Fibroblast of mammary gland (primary cell): ENCODE results near the gene TNFSF13B.

ENCODE experiments used
- DNase-seq: peaks from one replicate; pipeline ENCODE4 v3.0.0-alpha.2; 2010; ENCODE audit warnings: low read depth
- H3K4me3 ChIP-seq: 2 replicates; pipeline ENCODE4 v1.5.1; 2011; ENCODE audit warnings: low read depth, mild to moderate bottlenecking, low read length, moderate library complexity; ENCODE audit not compliant: control insufficient read depth
- TF ChIP-seq, protein P1 (sequence below): conservative IDR thresholded peaks from 2 replicates; pipeline ENCODE4 v1.5.1; 2011; ENCODE audit warnings: low read depth, low read length, inconsistent platforms; ENCODE audit not compliant: control insufficient read depth, insufficient read depth

The TNFSF13B gene

DNA sequence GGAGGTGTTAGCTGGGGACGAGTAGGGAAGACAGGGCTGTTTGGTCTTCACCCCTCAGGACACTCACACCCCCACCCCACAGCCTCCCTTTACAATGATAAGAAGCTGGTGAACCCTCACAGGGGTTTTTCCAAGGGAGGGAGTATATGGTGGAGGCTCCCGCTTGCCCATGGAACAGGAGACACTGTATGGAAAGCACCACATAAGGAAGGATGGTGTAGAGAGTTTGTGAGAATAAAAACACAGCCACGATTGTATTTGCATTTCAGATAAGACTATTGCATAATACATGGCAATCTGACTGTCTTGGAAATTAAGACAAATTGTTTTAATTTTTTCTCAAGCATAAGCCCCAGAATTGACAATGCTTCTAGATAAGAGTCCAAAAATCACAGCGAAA is 46.9 kb downstream of the TNFSF13B start:
- no peak overlapping the region for H3K4me3 ChIP-seq
- DNase-seq, result no peak
- TF ChIP-seq, protein P1, sequence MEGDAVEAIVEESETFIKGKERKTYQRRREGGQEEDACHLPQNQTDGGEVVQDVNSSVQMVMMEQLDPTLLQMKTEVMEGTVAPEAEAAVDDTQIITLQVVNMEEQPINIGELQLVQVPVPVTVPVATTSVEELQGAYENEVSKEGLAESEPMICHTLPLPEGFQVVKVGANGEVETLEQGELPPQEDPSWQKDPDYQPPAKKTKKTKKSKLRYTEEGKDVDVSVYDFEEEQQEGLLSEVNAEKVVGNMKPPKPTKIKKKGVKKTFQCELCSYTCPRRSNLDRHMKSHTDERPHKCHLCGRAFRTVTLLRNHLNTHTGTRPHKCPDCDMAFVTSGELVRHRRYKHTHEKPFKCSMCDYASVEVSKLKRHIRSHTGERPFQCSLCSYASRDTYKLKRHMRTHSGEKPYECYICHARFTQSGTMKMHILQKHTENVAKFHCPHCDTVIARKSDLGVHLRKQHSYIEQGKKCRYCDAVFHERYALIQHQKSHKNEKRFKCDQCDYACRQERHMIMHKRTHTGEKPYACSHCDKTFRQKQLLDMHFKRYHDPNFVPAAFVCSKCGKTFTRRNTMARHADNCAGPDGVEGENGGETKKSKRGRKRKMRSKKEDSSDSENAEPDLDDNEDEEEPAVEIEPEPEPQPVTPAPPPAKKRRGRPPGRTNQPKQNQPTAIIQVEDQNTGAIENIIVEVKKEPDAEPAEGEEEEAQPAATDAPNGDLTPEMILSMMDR, result no peak

DNA sequence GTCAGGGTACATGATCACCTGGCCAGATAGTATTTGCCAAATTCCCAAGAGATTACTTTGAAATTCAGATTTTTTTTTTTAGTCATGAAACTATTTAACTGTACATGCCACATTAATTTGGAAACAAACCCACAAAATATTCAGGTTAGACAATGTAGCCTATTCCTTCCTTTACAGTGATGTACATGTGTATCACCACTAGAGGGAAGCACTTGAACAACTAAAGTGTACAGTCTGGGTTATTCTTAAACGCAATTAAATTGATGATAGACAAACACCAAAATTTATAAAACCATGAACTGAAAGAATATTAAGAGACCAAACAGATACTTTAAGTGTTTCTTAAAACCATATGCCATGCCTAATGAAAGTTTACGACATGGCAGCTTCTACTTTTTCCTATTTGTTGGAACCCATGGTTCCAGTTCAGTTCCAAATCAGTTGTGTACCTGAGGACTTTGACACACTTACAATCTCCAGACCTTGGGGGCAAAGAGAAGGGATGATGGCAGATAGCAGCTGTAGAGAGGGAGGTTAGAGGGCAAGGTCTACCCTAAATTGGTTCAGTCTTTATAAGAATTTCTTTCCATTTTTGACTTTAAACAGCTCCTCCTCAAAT is 52.8 kb downstream of the TNFSF13B start:
- peak; percentile 60 for DNase-seq

DNA sequence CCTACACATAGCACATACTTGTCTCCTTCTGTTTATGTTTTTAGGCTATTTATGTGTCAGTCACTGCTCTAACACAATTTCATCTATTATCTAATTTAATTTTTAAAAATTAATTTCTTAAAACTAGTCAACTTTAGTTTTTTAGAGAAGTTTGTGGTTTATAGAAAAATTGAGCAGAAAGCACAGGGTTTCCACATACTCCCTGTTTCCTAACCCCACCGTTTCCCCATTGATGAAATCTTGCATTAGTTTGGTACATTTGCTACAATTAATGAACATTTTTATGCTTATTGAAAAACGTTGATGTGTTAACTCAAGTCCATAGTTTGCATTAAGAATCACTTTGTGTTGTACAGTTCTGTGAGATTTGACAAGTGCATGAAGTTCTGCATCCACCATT is 53.5 kb downstream of the TNFSF13B start:
- no peak for DNase-seq
- H3K4me3 ChIP-seq, result no peak overlapping the region
- TF ChIP-seq, protein P1, result no peak

More for the DNA sequence above, 52.8 kb downstream of the TNFSF13B start:
- TF ChIP-seq, protein P1, result peak; percentile 68
- H3K4me3 ChIP-seq, result no peak overlapping the region

DNA sequence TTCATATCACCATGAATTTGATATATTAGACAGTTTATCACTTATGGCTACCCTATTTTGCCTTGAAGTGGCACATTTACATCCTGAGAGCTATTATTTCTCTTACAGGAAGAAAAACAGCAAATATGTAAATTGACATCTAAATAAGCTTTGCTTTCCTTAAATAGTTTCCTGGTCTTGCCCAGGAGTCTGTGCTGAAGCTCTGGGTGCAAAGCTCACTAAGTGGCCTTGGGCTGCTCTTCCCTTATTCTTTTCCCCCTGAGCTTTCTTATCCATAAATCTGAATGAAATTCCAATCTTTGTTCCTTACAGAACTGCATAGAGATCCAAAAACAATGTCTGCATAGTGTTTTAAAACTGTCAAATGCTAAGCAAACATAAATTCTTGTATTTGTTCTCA is 56.3 kb downstream of the TNFSF13B start:
- no peak overlapping the region for H3K4me3 ChIP-seq
- no peak for DNase-seq
- TF ChIP-seq, protein P1, result no peak

DNA sequence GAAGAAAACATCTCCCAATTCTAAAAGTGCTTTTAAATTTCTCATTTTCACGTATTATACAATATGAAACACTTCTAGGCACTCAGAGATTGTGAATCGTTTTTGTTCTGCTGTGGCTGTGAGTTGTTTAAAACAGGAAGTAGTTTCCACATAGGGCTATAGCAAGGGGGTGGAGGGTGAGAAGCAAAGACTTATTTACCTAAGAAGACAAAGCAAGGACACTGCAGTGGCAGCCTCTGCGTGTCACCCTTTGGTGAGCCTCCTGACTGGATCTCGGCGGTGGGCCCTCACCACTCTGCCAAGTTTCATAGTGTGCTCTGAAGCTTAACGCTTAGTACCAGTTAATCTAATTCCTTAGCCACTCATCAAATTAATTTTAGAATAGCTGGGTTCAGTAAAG is 56.8 kb downstream of the TNFSF13B start:
- DNase-seq, result no peak
- TF ChIP-seq, protein P1, result no peak

DNA sequence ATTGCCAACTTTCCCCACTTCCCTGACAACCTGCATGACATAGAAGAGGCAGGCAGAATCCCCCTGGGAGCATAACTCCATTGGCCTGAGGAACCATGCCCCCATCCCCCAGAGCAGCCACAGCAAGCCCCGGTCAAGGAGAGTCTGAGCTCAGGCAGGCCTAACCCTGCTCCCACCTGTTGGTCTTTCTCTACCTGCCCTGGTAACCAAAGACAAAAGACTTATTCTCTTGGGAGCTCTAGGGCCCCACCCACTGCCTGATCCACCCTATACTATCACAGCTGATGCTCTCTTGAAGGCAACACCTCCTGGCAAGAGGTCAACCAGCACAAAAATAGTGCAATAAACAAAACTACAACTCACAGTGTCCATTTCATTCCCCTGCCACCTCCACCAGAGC is 59.3 kb downstream of the TNFSF13B start:
- H3K4me3 ChIP-seq, result no peak overlapping the region
- TF ChIP-seq, protein P1, result no peak
- no peak for DNase-seq

More for the DNA sequence above, 56.8 kb downstream of the TNFSF13B start:
- H3K4me3 ChIP-seq, result no peak overlapping the region

DNA sequence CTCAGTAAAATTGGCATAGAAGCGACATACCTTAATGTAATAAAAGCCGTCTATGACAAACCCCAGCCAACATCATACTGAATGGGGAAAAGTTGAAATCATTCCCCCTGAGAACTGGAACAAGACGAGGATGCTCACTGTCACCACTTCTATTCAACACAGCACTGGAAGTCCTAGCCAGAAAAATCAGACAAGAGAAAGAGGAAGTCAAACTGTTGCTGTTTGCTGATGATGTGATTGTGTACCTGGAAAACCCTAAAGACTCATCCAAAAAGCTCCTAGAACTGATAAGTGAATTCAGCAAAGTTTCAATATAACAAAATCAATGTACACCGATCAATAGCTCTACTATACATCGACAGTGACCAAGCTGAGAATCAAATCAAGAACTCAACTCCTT is 63.3 kb downstream of the TNFSF13B start:
- TF ChIP-seq, protein P1, result no peak
- H3K4me3 ChIP-seq, result no peak overlapping the region
- no peak for DNase-seq
